ENCODE data around the gene UBTD2.

Gene UBTD2

GRCh38 chr5:172252501-172252900 is 31.1 kb downstream of the UBTD2 start:
- TF ChIP-seq, protein P1, sequence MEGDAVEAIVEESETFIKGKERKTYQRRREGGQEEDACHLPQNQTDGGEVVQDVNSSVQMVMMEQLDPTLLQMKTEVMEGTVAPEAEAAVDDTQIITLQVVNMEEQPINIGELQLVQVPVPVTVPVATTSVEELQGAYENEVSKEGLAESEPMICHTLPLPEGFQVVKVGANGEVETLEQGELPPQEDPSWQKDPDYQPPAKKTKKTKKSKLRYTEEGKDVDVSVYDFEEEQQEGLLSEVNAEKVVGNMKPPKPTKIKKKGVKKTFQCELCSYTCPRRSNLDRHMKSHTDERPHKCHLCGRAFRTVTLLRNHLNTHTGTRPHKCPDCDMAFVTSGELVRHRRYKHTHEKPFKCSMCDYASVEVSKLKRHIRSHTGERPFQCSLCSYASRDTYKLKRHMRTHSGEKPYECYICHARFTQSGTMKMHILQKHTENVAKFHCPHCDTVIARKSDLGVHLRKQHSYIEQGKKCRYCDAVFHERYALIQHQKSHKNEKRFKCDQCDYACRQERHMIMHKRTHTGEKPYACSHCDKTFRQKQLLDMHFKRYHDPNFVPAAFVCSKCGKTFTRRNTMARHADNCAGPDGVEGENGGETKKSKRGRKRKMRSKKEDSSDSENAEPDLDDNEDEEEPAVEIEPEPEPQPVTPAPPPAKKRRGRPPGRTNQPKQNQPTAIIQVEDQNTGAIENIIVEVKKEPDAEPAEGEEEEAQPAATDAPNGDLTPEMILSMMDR (IDR thresholded peaks at IDR 0.05; ENCODE audit: low read depth, low read length) = no peak
- no peak for DNase-seq (ENCODE audit: low read depth in 2 of 2)
- H3K4me3 ChIP-seq (replicated peaks in 1 of 2; ENCODE audit: low read depth in 2 of 2, low read length in 2 of 2) = no peak overlapping the region

DNA sequence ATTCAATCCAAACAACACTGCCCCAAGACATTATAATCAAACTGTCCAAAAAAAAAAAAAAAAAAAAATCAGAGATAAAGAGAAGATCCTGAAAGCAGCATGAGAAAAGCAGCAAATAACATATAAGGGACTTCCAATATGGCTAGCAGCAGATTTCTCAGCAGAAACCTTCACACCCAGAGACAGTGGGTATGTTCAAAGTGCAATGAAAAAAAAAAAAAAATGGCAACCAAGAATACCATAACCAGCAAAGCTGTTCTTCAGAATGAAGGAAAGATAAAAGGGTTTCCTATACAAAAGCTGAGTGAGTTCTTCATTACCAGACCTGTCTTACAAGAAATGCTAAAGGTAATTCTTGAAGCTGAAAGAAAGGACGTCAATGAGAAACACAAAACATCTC is 32.1 kb downstream of the UBTD2 start:
- no peak for DNase-seq (ENCODE audit: low read depth in 2 of 2)
- no peak overlapping the region for H3K4me3 ChIP-seq (replicated peaks in 1 of 2; ENCODE audit: low read depth in 2 of 2, low read length in 2 of 2)
- TF ChIP-seq, protein P1 (IDR thresholded peaks at IDR 0.05; ENCODE audit: low read depth, low read length) = no peak

- no peak for DNase-seq (ENCODE audit: low read depth in 2 of 2)
- TF ChIP-seq, protein P1 (IDR thresholded peaks at IDR 0.05; ENCODE audit: low read depth, low read length) = no peak
These were observed 34.9 kb downstream of the UBTD2 start for GRCh38 chr5:172248637-172249036.

GRCh38 chr5:172245703-172246125 is 37.9 kb downstream of the UBTD2 start:
- H3K4me3 ChIP-seq (replicated peaks in 1 of 2; ENCODE audit: low read depth in 2 of 2, low read length in 2 of 2) = no peak overlapping the region
- TF ChIP-seq, protein P1 (IDR thresholded peaks at IDR 0.05; ENCODE audit: low read depth, low read length) = no peak
- peak; percentile 25 to 32 for DNase-seq (ENCODE audit: low read depth in 2 of 2)

More at GRCh38 chr5:172248637-172249036, 34.9 kb downstream of the UBTD2 start:
- H3K4me3 ChIP-seq (replicated peaks in 1 of 2; ENCODE audit: low read depth in 2 of 2, low read length in 2 of 2) = no peak overlapping the region

GRCh38 chr5:172245046-172245445 is 38.5 kb downstream of the UBTD2 start:
- TF ChIP-seq, protein P1 (IDR thresholded peaks at IDR 0.05; ENCODE audit: low read depth, low read length) = no peak
- no peak overlapping the region for H3K4me3 ChIP-seq (replicated peaks in 1 of 2; ENCODE audit: low read depth in 2 of 2, low read length in 2 of 2)
- no peak for DNase-seq (ENCODE audit: low read depth in 2 of 2)

DNA sequence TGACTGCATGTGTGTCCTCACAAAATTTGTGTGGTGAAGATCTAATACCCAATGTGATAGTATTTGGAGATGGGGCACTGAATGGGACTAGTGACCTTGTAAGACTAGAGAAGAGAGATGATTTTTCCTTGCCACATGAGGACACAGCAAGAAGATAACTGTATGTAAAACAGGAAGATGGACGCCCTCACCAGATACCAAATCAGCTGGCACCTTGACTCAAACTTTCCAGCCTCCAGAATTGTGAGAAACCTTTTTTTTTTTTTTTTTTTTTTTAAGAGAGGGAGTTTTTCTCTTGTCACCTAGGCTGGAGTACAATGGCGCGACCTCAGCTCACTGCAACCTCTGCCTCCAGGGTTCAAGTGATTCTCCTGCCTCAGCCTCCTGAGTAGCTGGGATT is 40.3 kb downstream of the UBTD2 start:
- TF ChIP-seq, protein P1 (IDR thresholded peaks at IDR 0.05; ENCODE audit: low read depth, low read length) = no peak
- no peak overlapping the region for H3K4me3 ChIP-seq (replicated peaks in 1 of 2; ENCODE audit: low read depth in 2 of 2, low read length in 2 of 2)
- no peak for DNase-seq (ENCODE audit: low read depth in 2 of 2)

- H3K4me3 ChIP-seq (replicated peaks in 1 of 2; ENCODE audit: low read depth in 2 of 2, low read length in 2 of 2) = no peak overlapping the region
- TF ChIP-seq, protein P1 (IDR thresholded peaks at IDR 0.05; ENCODE audit: low read depth, low read length) = no peak
- DNase-seq (ENCODE audit: low read depth in 2 of 2) = no peak
These were observed 45.2 kb downstream of the UBTD2 start for GRCh38 chr5:172238334-172238733.

All from cardiac fibroblast (primary cell).